Right cardiac atrium (tissue), 5 donors: ENCODE results near the gene KRT31. TPM values are rescaled to one million over a fixed set of nuclear protein-coding genes. Genes with fewer than 3 reads are reported as not detected.
A peak's percentile ranks its signal among the peaks of the same experiment; 100 is the strongest.

ENCODE experiments used
- ATAC-seq, 2 donors: fragments of 200-7000 bp; cut with Tn5 transposase; one replicate each; pipeline versions ENCODE4 v1.8.0 to v1.9.1; 2020; ENCODE audit warnings: moderate library complexity in 2 of 2, mild to moderate bottlenecking in 1 of 2
- DNase-seq, 3 donors: peaks; one replicate each; pipeline ENCODE4 v3.0.0-alpha.2; 2020
- H3K27ac ChIP-seq: one replicate; pipeline ENCODE4 v1.5.1; 2013; ENCODE audit warnings: mild to moderate bottlenecking, low read length, control low read depth, moderate library complexity
- H3K27me3 ChIP-seq: one replicate; pipeline ENCODE4 v1.6.1; 2013; ENCODE audit not compliant: control insufficient read depth, insufficient read depth
- H3K4me1 ChIP-seq: one replicate; pipeline ENCODE4 v1.6.1; 2013; ENCODE audit warnings: low read length; ENCODE audit not compliant: control insufficient read depth, insufficient read depth
- H3K4me3 ChIP-seq: one replicate; pipeline ENCODE4 v1.5.1; 2013; ENCODE audit warnings: low read length, control low read depth
- H3K9me3 ChIP-seq: one replicate; pipeline ENCODE4 v1.6.1; 2013; ENCODE audit warnings: low read length; ENCODE audit not compliant: control insufficient read depth
- WGBS: extraction: QIAGEN DNeasy Blood & Tissue Kit; methylation state at CpG from one replicate; pipeline ENCODE4 v1.1.7; 2013; 5-methylcytosine and 5-hydroxymethylcytosine counted together
- intact Hi-C, 4 donors: fragments of 100-400 bp; cut with DNase I; formaldehyde crosslinking; loops; one replicate each; pipeline versions ENCODE4 v1.11.0 to v1.14.0; 2022 to 2023
- polyA plus RNA-seq: library from polyadenylated mRNA; stranded (reverse); fragments of 200-250 nt; gene quantifications from one replicate; pipeline ENCODE4 v1.2.3, GENCODE V29; 2013
- total RNA-seq, 4 donors: library from RNA; stranded (reverse); fragmentation: NEBNext Ultra II Directional; extraction: Animal tissue kit (Norgen Biotek cat#: 25700); gene quantifications; one replicate each; pipeline ENCODE4 v1.2.1, GENCODE V29; 2021
- donor health status: healthy with polysubstance abuse.
- donor health status: DM: no; HTN: yes; CAD: no.
- donor health status: DM: no; HTN: no; CAD: no.
- donor health status: DM: no; HTN: yes; CAD: no; lungs with severe emphysema.
- donor health status: DM: yes; HTN: yes; CAD: no.

Gene KRT31
- total and polyA plus RNA-seq, 5 donors = not detected

DNA sequence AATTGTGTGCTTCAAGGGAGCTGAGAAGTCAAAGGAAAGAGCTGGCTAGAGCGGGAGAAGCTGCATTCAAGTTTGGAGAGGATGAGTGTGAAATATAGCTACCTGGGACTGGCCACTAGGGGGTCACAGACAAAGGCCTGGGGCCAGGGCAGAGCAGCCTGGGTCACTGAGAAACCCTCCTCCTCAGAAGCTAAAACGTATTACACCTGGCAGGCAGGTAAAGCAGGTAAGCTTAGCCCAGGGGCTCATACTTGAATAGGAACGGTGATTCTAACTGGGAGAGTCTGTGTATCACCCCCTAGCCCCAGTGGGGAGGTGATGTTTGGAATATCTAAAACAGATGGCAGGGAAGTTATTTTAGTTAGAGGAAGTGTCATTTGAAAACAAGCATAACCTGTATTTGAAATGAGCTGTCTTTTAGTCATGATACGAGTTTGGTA, 20.2 kb upstream of the KRT31 start:
- Histone ChIP-seq H3K9me3 (no peaks in the 10 kb centered on the region), H3K27ac (no peak overlapping the region), H3K4me3 (no peak overlapping the region), H3K27me3 (no peaks in the 10 kb centered on the region), H3K4me1 (no peaks in the 10 kb centered on the region)
- DNase-seq (no peak), ATAC-seq (no peak)
- 45% methylated on average over 4 of the region's 4 CpGs for WGBS
- intact Hi-C loops = no loop called here

- H3K4me3 ChIP-seq = no peak overlapping the region
- ATAC-seq (no peak), DNase-seq (no peak)
- no peaks in the 10 kb centered on the region for H3K9me3 ChIP-seq
- no peak overlapping the region for H3K27ac ChIP-seq
- H3K27me3 ChIP-seq = no peaks in the 10 kb centered on the region
- 95% methylated on average over 6 of the region's 6 CpGs for WGBS
- intact Hi-C loops = no loop called here
- H3K4me1 ChIP-seq = no peaks in the 10 kb centered on the region
Observed at GRCh38 chr17:41417127-41417526, 19.7 kb upstream of the KRT31 start.

DNA sequence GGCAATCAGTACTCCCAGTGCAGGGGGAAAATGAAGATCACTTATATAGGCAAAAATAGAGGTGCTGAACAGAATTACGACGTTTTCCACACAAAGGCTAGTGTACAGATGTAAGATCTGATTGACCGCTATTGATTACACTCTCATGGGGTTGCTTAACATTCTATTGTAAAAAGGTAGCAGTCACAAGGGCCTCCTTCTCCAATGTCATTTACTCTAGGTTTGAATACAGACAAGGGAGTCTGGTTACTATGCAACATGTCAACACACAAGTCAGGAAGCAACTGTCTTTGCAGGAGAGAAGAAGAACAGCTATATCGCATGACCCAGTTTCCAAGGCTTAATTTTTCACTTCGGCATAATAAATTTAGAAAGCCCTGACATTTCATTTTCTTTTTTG, 19.1 kb upstream of the KRT31 start:
- H3K4me3 ChIP-seq = no peak overlapping the region
- ATAC-seq (no peak), DNase-seq (no peak)
- H3K27ac ChIP-seq = no peak overlapping the region
- no peaks in the 10 kb centered on the region for H3K27me3 ChIP-seq
- intact Hi-C loops = no loop called here
- 84% methylated on average over 5 of the region's 5 CpGs for WGBS
- H3K9me3 ChIP-seq = no peaks in the 10 kb centered on the region
- no peaks in the 10 kb centered on the region for H3K4me1 ChIP-seq

- H3K4me1 ChIP-seq = no peaks in the 10 kb centered on the region
- H3K27ac ChIP-seq = no peak overlapping the region
- 69% methylated on average over 3 of the region's 3 CpGs for WGBS
- H3K27me3 ChIP-seq = no peaks in the 10 kb centered on the region
- H3K4me3 ChIP-seq = no peak overlapping the region
- no peaks in the 10 kb centered on the region for H3K9me3 ChIP-seq
- intact Hi-C loops = no loop called here
- DNase-seq (no peak), ATAC-seq (peak; percentile 48 to 61)
Observed at GRCh38 chr17:41415833-41416335, 18.5 kb upstream of the KRT31 start.

DNA sequence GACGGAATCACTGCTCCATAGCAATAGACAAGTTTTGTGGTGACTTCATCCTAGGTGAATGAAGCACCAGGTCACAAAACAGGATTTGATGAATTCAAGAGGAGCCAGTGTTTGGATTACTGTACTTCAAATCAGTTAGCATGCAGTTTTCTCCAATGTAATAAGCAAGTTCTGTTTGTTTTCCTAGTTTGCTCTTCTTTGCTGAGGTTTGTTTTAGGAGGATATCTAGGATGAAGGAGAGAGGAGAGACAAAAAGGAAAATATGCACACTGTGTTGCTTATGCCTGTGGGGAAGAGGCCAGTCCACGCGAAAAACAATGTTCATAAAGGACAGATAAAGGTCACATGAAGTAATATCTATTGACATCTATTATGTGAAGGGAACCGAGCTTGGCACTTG, 18.0 kb upstream of the KRT31 start:
- Histone ChIP-seq H3K27me3 (no peaks in the 10 kb centered on the region), H3K9me3 (no peaks in the 10 kb centered on the region), H3K4me1 (no peaks in the 10 kb centered on the region), H3K4me3 (no peak overlapping the region), H3K27ac (no peak overlapping the region)
- DNase-seq (no peak), ATAC-seq (no peak)
- 66% methylated on average over 4 of the region's 4 CpGs for WGBS
- intact Hi-C loops = no loop called here

DNA sequence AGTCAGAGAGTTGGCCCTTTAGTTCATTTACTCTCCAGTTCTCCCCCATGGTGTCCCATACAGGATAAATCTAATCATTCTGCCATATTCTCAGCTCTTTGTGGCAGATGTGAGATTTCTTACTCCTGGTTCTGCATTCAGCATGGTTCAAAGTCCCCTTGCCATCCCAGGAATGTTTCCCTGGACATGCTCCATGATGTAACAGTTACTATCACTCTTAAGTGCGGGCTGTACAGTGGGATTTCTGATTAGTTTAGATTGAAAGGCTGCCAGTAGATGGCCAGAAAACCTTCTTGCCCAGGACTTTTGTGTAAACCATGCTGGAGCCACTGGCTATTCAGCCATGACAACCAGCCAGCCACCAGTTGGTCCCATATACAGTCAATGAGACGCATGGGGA, 16.6 kb upstream of the KRT31 start:
- no peak overlapping the region for H3K4me3 ChIP-seq
- no peak for ATAC-seq
- no peaks in the 10 kb centered on the region for H3K4me1 ChIP-seq
- intact Hi-C loops = no loop called here
- WGBS = 71% methylated on average over 2 of the region's 2 CpGs
- no peak for DNase-seq
- no peak overlapping the region for H3K27ac ChIP-seq
- no peaks in the 10 kb centered on the region for H3K9me3 ChIP-seq
- no peaks in the 10 kb centered on the region for H3K27me3 ChIP-seq

- Histone ChIP-seq H3K27ac (no peak overlapping the region), H3K9me3 (no peaks in the 10 kb centered on the region), H3K4me1 (no peaks in the 10 kb centered on the region), H3K4me3 (no peak overlapping the region), H3K27me3 (no peaks in the 10 kb centered on the region)
- DNase-seq = no peak
- WGBS = 64% methylated on average over 5 of the region's 5 CpGs
- ATAC-seq = no peak
- intact Hi-C loops = no loop called here
Observed at GRCh38 chr17:41413353-41413957, 16.0 kb upstream of the KRT31 start.

- 94% methylated on average over 20 of the region's 20 CpGs for WGBS
Observed at GRCh38 chr17:41411072-41411840, 13.8 kb upstream of the KRT31 start.

DNA sequence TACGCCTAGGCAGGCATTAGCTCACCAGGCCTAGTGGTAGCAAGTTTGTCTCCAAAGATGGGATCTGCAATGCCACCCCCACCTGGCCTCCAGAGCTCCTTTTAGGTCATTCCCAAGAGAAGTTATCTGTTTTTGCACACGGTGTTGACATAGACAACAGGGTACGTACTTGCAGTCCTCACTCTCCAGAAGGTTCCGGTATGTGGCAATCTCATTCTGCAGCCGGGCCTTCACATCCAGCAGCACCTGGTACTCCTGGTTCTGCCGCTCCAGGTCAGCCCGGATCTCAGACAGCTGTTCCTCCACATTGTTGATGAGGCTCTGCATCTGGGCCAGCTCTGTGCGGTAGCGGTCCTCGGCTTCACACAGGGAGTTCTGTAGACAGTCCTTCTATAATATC, 9.8 kb upstream of the KRT31 start:
- intact Hi-C loops = no loop called here
- H3K9me3 ChIP-seq = no peaks in the 10 kb centered on the region
- no peak for ATAC-seq
- 92% methylated on average over 10 of the region's 10 CpGs for WGBS
- H3K4me1 ChIP-seq = no peaks in the 10 kb centered on the region
- no peak overlapping the region for H3K27ac ChIP-seq
- H3K4me3 ChIP-seq = no peak overlapping the region
- DNase-seq = no peak
- no peaks in the 10 kb centered on the region for H3K27me3 ChIP-seq

More at GRCh38 chr17:41411072-41411840, 13.8 kb upstream of the KRT31 start:
- Histone ChIP-seq H3K27me3 (no peaks in the 10 kb centered on the region), H3K4me1 (no peaks in the 10 kb centered on the region), H3K9me3 (no peaks in the 10 kb centered on the region), H3K4me3 (no peak overlapping the region), H3K27ac (no peak overlapping the region)
- intact Hi-C loops = no loop called here
- ATAC-seq (no peak), DNase-seq (no peak)

DNA sequence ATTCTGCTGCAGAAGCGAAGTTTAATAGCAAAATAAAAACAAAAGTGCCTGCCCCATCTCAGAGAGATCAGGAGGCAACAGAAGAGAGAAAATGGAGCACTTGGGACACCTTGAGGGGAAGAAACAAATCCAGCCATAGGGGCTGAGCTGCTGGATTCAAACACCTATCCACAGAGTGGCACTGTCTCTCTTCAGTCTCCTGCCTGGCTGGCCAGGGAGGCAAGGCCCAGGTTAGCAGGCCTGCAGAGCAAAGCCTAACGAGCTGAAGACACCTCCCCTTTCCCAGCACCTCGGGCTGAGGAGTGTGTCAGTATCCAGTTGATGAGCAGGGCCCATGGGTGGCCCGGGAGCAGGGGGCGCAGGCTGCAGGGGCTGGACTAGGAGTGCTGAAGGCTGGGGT, 8.8 kb upstream of the KRT31 start:
- no peaks in the 10 kb centered on the region for H3K4me1 ChIP-seq
- no peak overlapping the region for H3K27ac ChIP-seq
- H3K4me3 ChIP-seq = no peak overlapping the region
- no peaks in the 10 kb centered on the region for H3K27me3 ChIP-seq
- intact Hi-C loops = no loop called here
- no peaks in the 10 kb centered on the region for H3K9me3 ChIP-seq
- no peak for ATAC-seq
- no peak for DNase-seq
- 53% methylated on average over 5 of the region's 5 CpGs for WGBS

GRCh38 chr17:41404024-41404671, 6.7 kb upstream of the KRT31 start:
- DNase-seq = no peak
- 58% methylated on average over 7 of the region's 7 CpGs for WGBS

More at GRCh38 chr17:41404024-41404671, 6.7 kb upstream of the KRT31 start:
- no peaks in the 10 kb centered on the region for H3K9me3 ChIP-seq
- intact Hi-C loops = no loop called here
- ATAC-seq = peak; percentile 19 to 34
- H3K4me3 ChIP-seq = no peak overlapping the region
- no peak overlapping the region for H3K27ac ChIP-seq
- no peaks in the 10 kb centered on the region for H3K27me3 ChIP-seq
- H3K4me1 ChIP-seq = no peaks in the 10 kb centered on the region
